BE2C (cell line): ENCODE data around the gene MED31.

Experiments
- DNase-seq: peaks from one replicate; pipeline ENCODE4 v3.0.0-alpha.2; 2020
- H3K27me3 ChIP-seq: fragments of 250-450 bp; sonication (Bioruptor Pico); 2 replicates; pipeline ENCODE4 v1.5.1; 2020; ENCODE audit warnings: mild to moderate bottlenecking
- H3K36me3 ChIP-seq: fragments of 250-450 bp; sonication (Bioruptor Pico); 2 replicates; pipeline ENCODE4 v1.5.1; 2020; ENCODE audit warnings: mild to moderate bottlenecking
- H3K4me1 ChIP-seq: fragments of 250-450 bp; sonication (Bioruptor Pico); 2 replicates; pipeline ENCODE4 v1.5.1; 2020
- H3K4me3 ChIP-seq: 2 replicates; pipeline ENCODE4 v1.5.1; 2011; ENCODE audit warnings: low read depth, low read length
- H3K9me3 ChIP-seq: fragments of 250-450 bp; sonication (Bioruptor Pico); 2 replicates; pipeline ENCODE4 v1.5.1; 2020
- CTCF ChIP-seq: IDR thresholded peaks from 2 replicates; pipeline ENCODE4 v1.5.1; 2012; ENCODE audit warnings: mild to moderate bottlenecking, low read depth, low read length

MED31 gene

DNA sequence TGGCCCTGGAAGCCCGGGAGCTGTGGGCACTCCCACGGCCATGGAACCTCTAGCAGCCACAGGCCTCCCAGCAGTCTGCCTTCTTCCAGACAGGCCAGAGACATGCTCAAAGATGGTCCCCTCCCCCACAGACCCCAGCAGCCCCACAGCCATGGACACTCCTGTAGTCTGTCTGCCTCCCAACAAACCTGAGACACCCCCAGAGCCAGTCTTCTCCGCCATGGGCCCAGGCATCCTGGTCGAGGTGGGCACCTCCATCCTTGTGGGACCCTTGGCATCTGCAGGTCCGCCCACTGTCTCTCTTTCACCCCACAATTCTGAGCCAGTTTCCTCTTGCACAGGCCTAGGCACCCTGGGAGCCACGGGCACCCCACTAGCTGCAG lies 14.0 kb downstream of the MED31 start:
- DNase-seq: no peak
- Histone ChIP-seq H3K9me3 (no peaks in the 10 kb centered on the region), H3K4me1 (no peaks in the 10 kb centered on the region), H3K4me3 (no peak overlapping the region), H3K27me3 (no peaks in the 10 kb centered on the region), H3K36me3 (no peaks in the 10 kb centered on the region)
- no peak for TF ChIP-seq CTCF

GRCh38 chr17:6636616-6637457 lies 14.6 kb downstream of the MED31 start:
- Histone ChIP-seq H3K4me1 (no peaks in the 10 kb centered on the region), H3K9me3 (no peaks in the 10 kb centered on the region), H3K27me3 (no peaks in the 10 kb centered on the region), H3K4me3 (no peak overlapping the region), H3K36me3 (no peaks in the 10 kb centered on the region)
- no peak for TF ChIP-seq CTCF
- DNase-seq: no peak

GRCh38 chr17:6636105-6636504 lies 15.3 kb downstream of the MED31 start:
- H3K4me3 ChIP-seq: no peak overlapping the region
- H3K9me3 ChIP-seq: no peaks in the 10 kb centered on the region
- H3K27me3 ChIP-seq: no peaks in the 10 kb centered on the region
- TF ChIP-seq CTCF: no peak
- no peaks in the 10 kb centered on the region for H3K36me3 ChIP-seq
- DNase-seq: no peak
- H3K4me1 ChIP-seq: no peaks in the 10 kb centered on the region

GRCh38 chr17:6633263-6633662 lies 18.1 kb downstream of the MED31 start:
- no peaks in the 10 kb centered on the region for H3K4me1 ChIP-seq
- no peaks in the 10 kb centered on the region for H3K36me3 ChIP-seq
- H3K9me3 ChIP-seq: no peaks in the 10 kb centered on the region
- H3K4me3 ChIP-seq: no peak overlapping the region
- no peaks in the 10 kb centered on the region for H3K27me3 ChIP-seq
- DNase-seq: no peak
- no peak for TF ChIP-seq CTCF

GRCh38 chr17:6632530-6632929 lies 18.9 kb downstream of the MED31 start:
- H3K36me3 ChIP-seq: no peaks in the 10 kb centered on the region
- H3K27me3 ChIP-seq: no peaks in the 10 kb centered on the region
- no peaks in the 10 kb centered on the region for H3K9me3 ChIP-seq
- no peaks in the 10 kb centered on the region for H3K4me1 ChIP-seq
- TF ChIP-seq CTCF: no peak
- no peak for DNase-seq
- no peak overlapping the region for H3K4me3 ChIP-seq

GRCh38 chr17:6630390-6630789 lies 21.0 kb downstream of the MED31 start:
- Histone ChIP-seq H3K4me1 (no peaks in the 10 kb centered on the region), H3K27me3 (no peaks in the 10 kb centered on the region), H3K36me3 (no peaks in the 10 kb centered on the region; the same call in 1 of the 2 replicates), H3K4me3 (no peak overlapping the region), H3K9me3 (no peaks in the 10 kb centered on the region)
- DNase-seq: no peak
- no peak for TF ChIP-seq CTCF
